A549 treated with Hydrocortisone at 1 μM for 4 hours (cell line): Measurements from ENCODE around the gene APH1B. TPM values are rescaled to one million over a fixed set of nuclear protein-coding genes. Genes with fewer than 3 reads are reported as not detected.

Experiments
- total RNA-seq: library from RNA; stranded (reverse); fragments of 200-300 nt; extraction: Qiagen RNA extraction; gene quantifications from 5 replicates; pipeline ENCODE4 v1.2.3, GENCODE V29; 2022

APH1B gene
- 19.3 to 23.6 TPM (median 22.9 TPM) in 5 replicates for total RNA-seq

DNA sequence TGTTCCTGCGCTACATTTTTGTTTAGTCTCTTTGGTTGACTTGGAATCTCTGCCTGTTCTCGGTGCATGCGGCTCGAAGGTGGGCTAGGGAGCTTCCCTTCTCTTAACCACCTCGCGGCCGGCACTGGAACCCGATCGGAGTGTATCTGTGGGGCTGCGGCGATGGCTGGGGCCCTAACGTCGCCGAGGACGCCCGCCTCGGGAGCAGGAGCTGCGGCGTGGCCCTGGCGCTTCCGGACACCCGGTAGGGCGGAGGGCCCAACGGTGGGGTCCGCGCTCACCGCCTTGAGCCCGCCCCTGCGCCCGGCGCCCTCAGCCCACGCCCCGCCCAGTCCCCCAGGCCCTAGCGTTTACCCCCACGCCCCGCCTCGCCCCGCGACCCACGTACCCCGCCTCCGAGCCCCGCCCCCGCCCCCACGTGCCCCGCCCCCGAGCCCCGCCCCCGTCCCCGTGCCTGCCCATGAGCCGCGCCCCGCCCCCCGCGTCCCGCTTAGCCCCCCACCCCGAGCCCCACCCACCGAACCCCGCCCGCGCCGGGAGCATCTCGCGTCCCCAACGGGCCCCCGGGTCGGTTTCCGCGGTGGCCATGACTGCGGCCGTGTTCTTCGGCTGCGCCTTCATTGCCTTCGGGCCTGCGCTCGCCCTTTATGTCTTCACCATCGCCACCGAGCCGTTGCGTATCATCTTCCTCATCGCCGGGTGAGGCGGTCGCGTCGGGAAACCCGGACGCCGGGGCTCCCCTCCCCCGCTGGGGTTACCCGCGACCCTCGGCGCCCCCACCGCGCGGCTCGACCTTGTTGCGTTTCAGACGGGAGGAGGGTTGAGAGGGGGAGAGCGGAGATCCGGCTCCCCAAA lies at the start of gene APH1B:
Gene APH1B (plus strand): TSS at position 568 of the 855 bp plus-strand sequence. CDS start 19 bp downstream, at position 587.

Other genes with a start within 250 kb of the APH1B start
- gene TPM1, start 234.9 kb upstream of the APH1B start, total RNA-seq: 393 to 493 TPM (median 452 TPM) in 5 replicates
- gene LACTB, start 155.7 kb upstream of the APH1B start, total RNA-seq: 25.1 to 41.0 TPM (median 28.5 TPM) in 5 replicates
- 289 to 445 TPM (median 401 TPM) in 5 replicates for gene RPS27L, start 120.1 kb upstream of the APH1B start, total RNA-seq
- gene RAB8B, start 88.0 kb upstream of the APH1B start, total RNA-seq: 8.9 to 22.6 TPM (median 12.4 TPM) in 5 replicates
- gene CA12, start 104.2 kb downstream of the APH1B start, total RNA-seq: 166 to 192 TPM (median 183 TPM) in 5 replicates
- 37.6 to 45.2 TPM (median 39.0 TPM) in 5 replicates for gene USP3, start 227.0 kb downstream of the APH1B start, total RNA-seq